Measurements from ENCODE around the gene MLLT3.

Gene MLLT3

GRCh38 chr9:20597862-20598261 lies 24.4 kb downstream of the MLLT3 start:
- H2AFZ ChIP-seq (ENCODE audit: low read length), result no peak overlapping the region
- peak overlapping the region; percentile 33 for H3K4me2 ChIP-seq (ENCODE audit: low read depth, low read length, poor library complexity, severe bottlenecking)
- H3K27me3 ChIP-seq (ENCODE audit: insufficient read depth, low read length, poor library complexity, severe bottlenecking), result no peaks in the 10 kb centered on the region
- peaks cover 98% of the 10 kb centered on the region for H3K79me2 ChIP-seq (ENCODE audit: insufficient read depth, low read length)
- no peak for TF ChIP-seq CTCF (conservative IDR thresholded peaks at IDR 0.05; ENCODE audit: low read length)
- TF ChIP-seq EZH2phosphoT487 (IDR thresholded peaks at IDR 0.05; ENCODE audit: borderline replicate concordance), result no peak
- peaks cover 37% of the 10 kb centered on the region for H3K4me1 ChIP-seq (ENCODE audit: insufficient read depth, low read length, poor library complexity, severe bottlenecking)
- no peaks in the 10 kb centered on the region for H3K9me2 ChIP-seq (replicated peaks; ENCODE audit: low read depth, low read length)
- no peak overlapping the region for H3K9ac ChIP-seq (ENCODE audit: low read depth, low read length, poor library complexity, severe bottlenecking)
- H3F3A ChIP-seq (ENCODE audit: low read depth), result peaks cover 3% of the 10 kb centered on the region; the same call in 1 of the 2 replicates
- no peaks in the 10 kb centered on the region for H3K9me3 ChIP-seq (ENCODE audit: insufficient read depth, low read depth, low read length)
- H4K20me1 ChIP-seq (ENCODE audit: insufficient read depth, low read length, poor library complexity, severe bottlenecking), result peaks cover 54% of the 10 kb centered on the region
- H3K4me3 ChIP-seq (ENCODE audit: low read length, poor library complexity, severe bottlenecking), result no peak overlapping the region
- no peaks in the 10 kb centered on the region for H3K36me3 ChIP-seq (ENCODE audit: insufficient read depth, low read length)

GRCh38 chr9:20594608-20595007 lies 27.7 kb downstream of the MLLT3 start:
- H3K4me2 ChIP-seq (ENCODE audit: low read depth, low read length, poor library complexity, severe bottlenecking), result no peak overlapping the region
- no peak overlapping the region for H2AFZ ChIP-seq (ENCODE audit: low read length)
- TF ChIP-seq EZH2phosphoT487 (IDR thresholded peaks at IDR 0.05; ENCODE audit: borderline replicate concordance), result no peak
- no peak for TF ChIP-seq CTCF (conservative IDR thresholded peaks at IDR 0.05; ENCODE audit: low read length)
- H3K9me2 ChIP-seq (replicated peaks; ENCODE audit: low read depth, low read length), result no peaks in the 10 kb centered on the region
- no peaks in the 10 kb centered on the region for H3K27me3 ChIP-seq (ENCODE audit: insufficient read depth, low read length, poor library complexity, severe bottlenecking)
- peaks cover 51% of the 10 kb centered on the region for H4K20me1 ChIP-seq (ENCODE audit: insufficient read depth, low read length, poor library complexity, severe bottlenecking)
- H3K4me1 ChIP-seq (ENCODE audit: insufficient read depth, low read length, poor library complexity, severe bottlenecking), result peaks cover 22% of the 10 kb centered on the region
- no peak overlapping the region for H3K9ac ChIP-seq (ENCODE audit: low read depth, low read length, poor library complexity, severe bottlenecking)
- 0 out of 2 replicates have a peak, but pooled peaks cover 5% of the 10 kb centered on the region for H3K36me3 ChIP-seq (ENCODE audit: insufficient read depth, low read length)
- H3K9me3 ChIP-seq (ENCODE audit: insufficient read depth, low read depth, low read length), result no peaks in the 10 kb centered on the region
- H3K4me3 ChIP-seq (ENCODE audit: low read length, poor library complexity, severe bottlenecking), result no peak overlapping the region
- peaks cover 97% of the 10 kb centered on the region for H3K79me2 ChIP-seq (ENCODE audit: insufficient read depth, low read length)
- peaks cover 3% of the 10 kb centered on the region; the same call in 1 of the 2 replicates for H3F3A ChIP-seq (ENCODE audit: low read depth)

- H4K20me1 ChIP-seq (ENCODE audit: insufficient read depth, low read length, poor library complexity, severe bottlenecking), result peaks cover 51% of the 10 kb centered on the region
Observed at GRCh38 chr9:20593537-20593936, 28.8 kb downstream of the MLLT3 start.

More at GRCh38 chr9:20593537-20593936, 28.8 kb downstream of the MLLT3 start:
- H3K9me2 ChIP-seq (replicated peaks; ENCODE audit: low read depth, low read length), result no peaks in the 10 kb centered on the region
- no peak overlapping the region for H3K4me3 ChIP-seq (ENCODE audit: low read length, poor library complexity, severe bottlenecking)
- no peaks in the 10 kb centered on the region for H3K9me3 ChIP-seq (ENCODE audit: insufficient read depth, low read depth, low read length)
- no peak overlapping the region for H3K9ac ChIP-seq (ENCODE audit: low read depth, low read length, poor library complexity, severe bottlenecking)
- H3K79me2 ChIP-seq (ENCODE audit: insufficient read depth, low read length), result peaks cover 88% of the 10 kb centered on the region
- H3K4me1 ChIP-seq (ENCODE audit: insufficient read depth, low read length, poor library complexity, severe bottlenecking), result peaks cover 18% of the 10 kb centered on the region
- H2AFZ ChIP-seq (ENCODE audit: low read length), result no peak overlapping the region
- no peak overlapping the region for H3K4me2 ChIP-seq (ENCODE audit: low read depth, low read length, poor library complexity, severe bottlenecking)
- H3K27me3 ChIP-seq (ENCODE audit: insufficient read depth, low read length, poor library complexity, severe bottlenecking), result no peaks in the 10 kb centered on the region
- 0 out of 2 replicates have a peak, but pooled peaks cover 5% of the 10 kb centered on the region for H3K36me3 ChIP-seq (ENCODE audit: insufficient read depth, low read length)
- TF ChIP-seq EZH2phosphoT487 (IDR thresholded peaks at IDR 0.05; ENCODE audit: borderline replicate concordance) (no peak), CTCF (conservative IDR thresholded peaks at IDR 0.05; ENCODE audit: low read length) (no peak)
- H3F3A ChIP-seq (ENCODE audit: low read depth), result peaks cover 3% of the 10 kb centered on the region; the same call in 1 of the 2 replicates

All from Loucy (cell line).